ENCODE data around the gene EDN3. TPM values are rescaled to one million over a fixed set of nuclear protein-coding genes. Genes with fewer than 3 reads are reported as not detected.

The EDN3 gene
- total and polyA plus RNA-seq, 12 donors: 0.16 to 2.1 (median 0.45) TPM

- H3K27ac ChIP-seq: no peak overlapping the region
- DNase-seq: no peak
- H3K27me3 ChIP-seq: no peaks in the 10 kb centered on the region
- intact Hi-C loops (cut with DNase I): no loop called here
- 83 to 86% (median 86%) methylated on average over 10 of the region's 10 CpGs for WGBS, 4 donors
- H3K9me3 ChIP-seq (replicated peaks in 1 of 3): no peaks in the 10 kb centered on the region
- H3K36me3 ChIP-seq (replicated peaks in 1 of 2): no peaks in the 10 kb centered on the region
- no peak for TF ChIP-seq CTCF (IDR thresholded peaks at IDR 0.05)
- TF ChIP-seq POLR2A (IDR thresholded peaks at IDR 0.05): no peak
- H3K4me1 ChIP-seq (replicated peaks in 1 of 2): no peaks in the 10 kb centered on the region
- no peak overlapping the region for H3K4me3 ChIP-seq
These were observed 51.0 kb downstream of the EDN3 start for GRCh38 chr20:59351157-59352040.

- Histone ChIP-seq H3K9me3 (replicated peaks in 1 of 3) (no peaks in the 10 kb centered on the region), H3K36me3 (replicated peaks in 1 of 2) (no peaks in the 10 kb centered on the region), H3K4me3 (no peak overlapping the region), H3K27me3 (no peaks in the 10 kb centered on the region), H3K4me1 (replicated peaks in 1 of 2) (no peaks in the 10 kb centered on the region), H3K27ac (no peak overlapping the region)
- TF ChIP-seq CTCF (IDR thresholded peaks at IDR 0.05) (no peak), POLR2A (IDR thresholded peaks at IDR 0.05) (no peak)
- 72 to 78% (median 76%) methylated on average over 4 of the region's 4 CpGs for WGBS, 4 donors
- intact Hi-C loops (cut with DNase I): no loop called here
- DNase-seq: no peak
These were observed 52.1 kb downstream of the EDN3 start for GRCh38 chr20:59352541-59352940.

- WGBS, 4 donors: 86 to 91% (median 88%) methylated on average over 9 of the region's 9 CpGs
- no peaks in the 10 kb centered on the region for H3K9me3 ChIP-seq (replicated peaks in 1 of 3)
- no peaks in the 10 kb centered on the region for H3K4me1 ChIP-seq (replicated peaks in 1 of 2)
- H3K27ac ChIP-seq: no peak overlapping the region
- no peaks in the 10 kb centered on the region for H3K36me3 ChIP-seq (replicated peaks in 1 of 2)
- TF ChIP-seq CTCF (IDR thresholded peaks at IDR 0.05): no peak
- TF ChIP-seq POLR2A (IDR thresholded peaks at IDR 0.05): no peak
- no peak overlapping the region for H3K4me3 ChIP-seq
- H3K27me3 ChIP-seq: no peaks in the 10 kb centered on the region
- DNase-seq: no peak
- intact Hi-C loops (cut with DNase I): no loop called here
These were observed 52.6 kb downstream of the EDN3 start for GRCh38 chr20:59352990-59353389.

GRCh38 chr20:59354460-59354859 is 54.0 kb downstream of the EDN3 start:
- Histone ChIP-seq H3K27ac (no peak overlapping the region), H3K36me3 (replicated peaks in 1 of 2) (no peaks in the 10 kb centered on the region), H3K4me3 (no peak overlapping the region), H3K27me3 (no peaks in the 10 kb centered on the region), H3K9me3 (replicated peaks in 1 of 3) (no peaks in the 10 kb centered on the region), H3K4me1 (replicated peaks in 1 of 2) (no peaks in the 10 kb centered on the region)
- intact Hi-C loops (cut with DNase I): no loop called here
- 85 to 95% (median 91%) methylated on average over 6 of the region's 6 CpGs for WGBS, 4 donors
- DNase-seq: no peak
- TF ChIP-seq POLR2A (IDR thresholded peaks at IDR 0.05) (no peak), CTCF (IDR thresholded peaks at IDR 0.05) (no peak)
